Measurements from ENCODE around the gene CENPH. TPM values are rescaled to one million over a fixed set of nuclear protein-coding genes. Genes with fewer than 3 reads are reported as not detected.
"Not testable (repeated sequence)": the region's sequence is repeated elsewhere in the genome, so short reads cannot be mapped to it uniquely, and the experiment has no call there.

Gene CENPH
- total RNA-seq: 10 to 100 TPM in 1 of 4 donors, 1 to 10 TPM in 3; 2.9 to 11.6 (median 3.9) TPM

- peak; percentile 80 to 94 (median 90) for DNase-seq
- Histone ChIP-seq H3K27me3 (no peaks in the 10 kb centered on the region), H3K36me3 (no peaks in the 10 kb centered on the region), H3K4me1 (peaks cover 0 to 8% (median 0%) of the 10 kb centered on the region in 4 donors), H3K27ac (peak within 1 kb of the TSS; percentile 16 to 69 (median 56)), H3K9me3 (no peaks in the 10 kb centered on the region), H3K4me3 (peak within 1 kb of the TSS; percentile 50 to 82 (median 74))
- TF ChIP-seq POLR2A (IDR thresholded peaks at IDR 0.05): no peak
- TF ChIP-seq CTCF (IDR thresholded peaks at IDR 0.05): no peak
Observed at GRCh38 chr5:69189162-69190086, at the start of gene CENPH. Gene CENPH (plus strand): TSS chr5:69189583. CDS start chr5:69189635, 52 bp downstream.

- DNase-seq, H3K36me3 ChIP-seq, H3K9me3 ChIP-seq, H3K27me3 ChIP-seq, H3K4me1 ChIP-seq, H3K4me3 ChIP-seq, H3K27ac ChIP-seq: not testable (repeated sequence)
Observed at GRCh38 chr5:69140239-69140638, 49.1 kb upstream of the CENPH start.

GRCh38 chr5:69140827-69141226 lies 48.6 kb upstream of the CENPH start:
- Histone ChIP-seq H3K4me1 (no peaks in the 10 kb centered on the region), H3K27me3 (no peaks in the 10 kb centered on the region), H3K9me3 (no peaks in the 10 kb centered on the region), H3K4me3 (no peak overlapping the region), H3K27ac (no peak overlapping the region), H3K36me3 (no peaks in the 10 kb centered on the region)
- no peak for DNase-seq
- TF ChIP-seq POLR2A (IDR thresholded peaks at IDR 0.05) (no peak), CTCF (IDR thresholded peaks at IDR 0.05) (no peak)

- not testable (repeated sequence) for H3K27ac ChIP-seq, H3K36me3 ChIP-seq, DNase-seq, H3K27me3 ChIP-seq, H3K9me3 ChIP-seq, H3K4me1 ChIP-seq, H3K4me3 ChIP-seq
Observed at GRCh38 chr5:69148576-69148975, 40.8 kb upstream of the CENPH start.

- no peaks in the 10 kb centered on the region for H3K4me1 ChIP-seq
- H3K27me3 ChIP-seq: no peaks in the 10 kb centered on the region
- H3K9me3 ChIP-seq: no peaks in the 10 kb centered on the region
- no peaks in the 10 kb centered on the region for H3K36me3 ChIP-seq
- TF ChIP-seq CTCF (IDR thresholded peaks at IDR 0.05) (no peak), POLR2A (IDR thresholded peaks at IDR 0.05) (no peak)
- no peak for DNase-seq
- no peak overlapping the region for H3K27ac ChIP-seq
- H3K4me3 ChIP-seq: no peak overlapping the region
Observed at GRCh38 chr5:69148981-69149675, 40.3 kb upstream of the CENPH start.

GRCh38 chr5:69149676-69150010 lies 39.7 kb upstream of the CENPH start:
- Histone ChIP-seq H3K36me3 (no peaks in the 10 kb centered on the region), H3K27ac (no peak overlapping the region), H3K4me1 (no peaks in the 10 kb centered on the region), H3K4me3 (no peak overlapping the region), H3K9me3 (no peaks in the 10 kb centered on the region), H3K27me3 (no peaks in the 10 kb centered on the region)
- TF ChIP-seq CTCF (IDR thresholded peaks at IDR 0.05): no peak
- no peak for TF ChIP-seq POLR2A (IDR thresholded peaks at IDR 0.05)
- DNase-seq: no peak

Data from Peyer's patch (tissue), 4 donors.